Activated CD4-positive, alpha-beta T cell treated with anti-CD3 and anti-CD28 coated beads for 24 hours (primary cell): ENCODE data around the gene TAF4.
"Not testable (repeated sequence)": the region's sequence is repeated elsewhere in the genome, so short reads cannot be mapped to it uniquely, and the experiment has no call there.

ENCODE experiments used
- DNase-seq, 2 donors: peaks; one replicate each; pipeline ENCODE4 v3.0.0-alpha.2; 2020; ENCODE audit warnings: low read depth in 2 of 2

The TAF4 gene

DNA sequence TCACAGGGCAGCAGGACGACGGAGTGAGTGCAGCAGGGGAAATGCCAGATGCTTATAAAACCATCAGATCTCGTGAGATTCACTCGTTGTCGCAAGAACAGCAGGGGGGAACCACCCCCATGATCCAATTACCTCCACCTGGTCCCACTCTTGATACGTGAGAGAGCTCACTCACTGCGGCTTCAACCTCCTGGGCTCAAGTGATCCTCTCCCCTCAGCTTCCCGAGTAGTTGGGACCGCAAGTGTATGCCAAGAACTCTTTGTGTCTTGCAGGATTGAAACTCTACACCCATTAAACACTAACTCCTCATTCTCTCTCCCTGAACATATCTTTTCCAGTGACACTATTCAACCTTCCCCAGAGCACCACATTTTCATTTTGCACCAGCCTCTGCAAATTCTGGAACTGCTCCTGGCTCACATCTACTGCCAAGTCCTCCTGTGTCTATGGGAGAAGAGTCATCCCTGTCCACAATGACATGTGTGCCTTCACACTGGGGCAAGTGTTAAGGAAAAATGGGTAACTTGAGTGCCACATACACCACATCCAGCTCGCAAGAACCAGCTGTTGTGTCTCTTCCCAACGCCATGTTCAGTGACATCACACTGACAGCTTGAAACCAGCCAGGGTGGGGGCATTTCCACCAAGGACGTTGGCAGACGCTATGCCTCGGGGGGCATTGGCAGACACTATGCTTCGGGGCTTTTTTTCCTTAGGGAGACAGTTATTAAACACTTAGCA is 14.7 kb upstream of the TAF4 start:
- no peak for DNase-seq

DNA sequence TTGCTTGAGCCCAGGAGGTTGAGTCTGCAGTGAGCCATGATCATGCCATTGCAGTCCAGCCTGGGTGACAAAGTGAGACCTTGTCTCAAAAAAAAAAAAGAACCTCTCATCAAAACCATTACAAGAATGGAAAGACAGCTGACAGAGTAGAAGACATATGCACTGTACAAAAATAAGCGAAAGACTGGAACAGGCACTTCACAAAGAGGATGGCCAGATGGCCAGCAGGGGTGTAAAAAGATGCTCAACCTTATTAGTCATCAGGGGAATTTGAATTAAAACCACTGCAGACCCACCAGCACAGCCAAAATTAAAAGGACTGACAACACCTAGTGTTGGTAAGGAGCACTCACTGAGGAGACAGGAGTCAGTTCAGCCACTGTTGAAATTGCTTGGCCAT is 13.5 kb upstream of the TAF4 start:
- no peak for DNase-seq

DNA sequence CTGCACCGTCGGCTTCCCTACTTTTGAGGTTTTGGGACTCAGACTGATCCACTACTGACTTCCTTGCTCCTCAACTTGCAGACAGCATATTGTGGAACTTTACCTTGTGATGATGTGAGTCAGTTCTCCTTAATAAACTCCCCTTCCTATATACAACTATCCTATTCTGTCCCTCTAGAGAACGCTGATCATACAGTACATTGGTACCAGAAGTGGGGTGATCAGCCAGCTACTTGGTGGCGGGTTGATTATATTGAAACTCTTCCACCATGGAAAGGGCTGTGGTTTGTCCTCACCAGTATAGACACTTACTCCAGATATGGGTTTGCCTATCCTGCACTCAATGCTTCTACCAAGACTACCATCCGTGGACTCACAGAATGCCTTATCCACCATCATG is 7.6 kb upstream of the TAF4 start:
- DNase-seq = no peak

DNA sequence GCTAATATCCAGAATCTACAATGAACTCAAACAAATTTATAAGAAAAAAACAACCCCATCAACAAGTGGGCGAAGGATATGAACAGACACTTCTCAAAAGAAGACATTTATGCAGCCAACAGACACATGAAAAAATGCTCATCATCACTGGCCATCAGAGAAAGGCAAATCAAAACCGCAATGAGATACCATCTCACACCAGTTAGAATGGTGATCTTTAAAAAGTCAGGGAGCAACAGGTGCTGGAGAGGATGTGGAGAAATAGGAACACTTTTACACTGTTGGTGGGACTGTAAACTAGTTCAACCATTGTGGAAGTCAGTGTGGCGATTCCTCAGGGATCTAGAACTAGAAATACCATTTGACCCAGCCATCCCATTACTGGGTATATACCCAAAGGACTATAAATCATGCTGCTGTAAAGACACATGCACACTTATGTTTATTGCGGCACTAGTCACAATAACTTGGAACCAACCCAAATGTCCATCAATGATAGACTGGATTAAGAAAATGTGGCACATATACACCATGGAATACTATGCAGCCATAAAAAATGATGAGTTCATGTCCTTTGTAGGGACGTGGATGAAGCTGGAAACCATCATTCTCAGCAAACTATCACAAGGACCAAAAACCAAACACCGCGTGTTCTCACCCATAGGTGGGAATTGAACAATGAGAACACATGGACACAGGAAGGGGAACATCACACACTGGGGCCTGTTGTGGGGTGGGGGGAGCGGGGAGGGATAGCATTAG is 6.2 kb upstream of the TAF4 start:
- DNase-seq = not testable (repeated sequence)

DNA sequence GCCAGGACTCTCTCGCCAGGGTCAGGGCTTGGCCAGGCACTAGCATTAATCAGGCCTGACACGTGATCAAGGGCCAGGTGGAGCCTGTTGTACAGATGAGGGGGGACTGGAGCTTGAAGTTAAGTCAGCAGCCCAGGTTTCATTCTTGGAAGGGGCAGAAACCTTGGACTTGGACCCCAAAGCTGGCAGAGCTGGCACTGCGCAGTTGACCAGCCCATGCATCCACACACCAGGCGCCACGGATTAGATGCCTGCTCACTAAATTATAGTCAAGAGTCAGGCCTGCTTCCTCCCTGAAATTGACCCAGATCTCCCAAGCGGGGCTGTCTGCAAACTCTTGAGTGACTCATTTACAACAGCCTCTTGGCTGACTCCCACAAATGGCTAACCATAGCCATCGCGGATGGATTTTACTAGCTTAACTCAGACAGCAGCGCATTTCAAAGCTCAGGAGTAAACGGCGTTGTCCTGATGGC is 4.1 kb upstream of the TAF4 start:
- DNase-seq = no peak

DNA sequence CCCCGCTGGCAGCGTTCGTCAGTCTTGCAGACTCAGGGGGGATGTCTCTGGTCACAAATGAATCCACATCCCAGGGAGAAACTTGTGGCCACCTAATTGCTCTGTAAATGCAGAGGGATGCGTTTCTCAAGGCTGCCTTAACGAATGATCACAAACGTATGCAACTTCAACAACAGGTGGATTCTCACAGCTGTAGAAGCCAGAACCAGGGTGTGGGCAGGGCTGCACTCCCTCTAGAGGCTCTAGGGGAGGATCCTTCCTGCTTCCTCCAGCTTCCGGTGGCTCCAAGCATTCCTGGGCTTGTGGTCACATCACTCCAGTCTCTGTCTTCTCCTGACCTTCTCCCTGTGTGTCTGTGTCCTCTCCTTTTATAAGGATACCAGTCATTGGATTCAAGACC is 3.3 kb upstream of the TAF4 start:
- no peak for DNase-seq

DNA sequence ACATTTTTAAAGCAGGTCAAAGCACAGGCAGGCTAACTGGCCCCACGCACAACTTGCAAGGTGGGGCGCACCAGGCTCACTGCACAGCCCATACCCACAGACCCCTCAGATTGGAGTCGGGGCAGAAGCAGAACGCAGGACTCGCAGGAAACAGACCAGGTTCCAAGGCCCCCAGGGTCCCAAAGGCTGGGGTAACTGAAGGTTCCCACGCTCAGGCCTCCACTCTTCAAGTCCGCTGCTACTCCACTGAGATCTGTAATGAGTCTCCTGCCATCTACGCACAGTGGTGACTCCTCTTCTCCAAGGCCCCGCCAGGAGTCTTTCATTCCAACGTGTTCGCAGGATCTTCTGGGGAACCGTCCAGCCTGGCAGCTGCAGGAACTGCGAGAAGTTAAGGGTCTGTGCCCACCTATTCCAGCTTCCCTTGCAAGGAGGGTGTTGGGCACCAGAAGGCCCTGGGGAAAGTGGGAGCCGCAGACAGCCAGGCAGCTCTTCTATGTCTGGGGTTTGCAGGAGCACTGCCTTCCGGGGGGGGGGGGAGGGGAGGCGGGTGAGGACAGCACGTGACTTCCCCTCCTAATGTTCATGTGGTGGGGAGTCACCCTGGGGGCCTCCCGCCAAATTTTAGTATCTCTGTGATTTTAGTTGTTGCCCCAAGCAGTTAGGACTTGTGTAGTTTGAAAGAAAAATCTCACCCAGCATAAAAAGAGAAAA is 2.0 kb upstream of the TAF4 start:
- DNase-seq = no peak

DNA sequence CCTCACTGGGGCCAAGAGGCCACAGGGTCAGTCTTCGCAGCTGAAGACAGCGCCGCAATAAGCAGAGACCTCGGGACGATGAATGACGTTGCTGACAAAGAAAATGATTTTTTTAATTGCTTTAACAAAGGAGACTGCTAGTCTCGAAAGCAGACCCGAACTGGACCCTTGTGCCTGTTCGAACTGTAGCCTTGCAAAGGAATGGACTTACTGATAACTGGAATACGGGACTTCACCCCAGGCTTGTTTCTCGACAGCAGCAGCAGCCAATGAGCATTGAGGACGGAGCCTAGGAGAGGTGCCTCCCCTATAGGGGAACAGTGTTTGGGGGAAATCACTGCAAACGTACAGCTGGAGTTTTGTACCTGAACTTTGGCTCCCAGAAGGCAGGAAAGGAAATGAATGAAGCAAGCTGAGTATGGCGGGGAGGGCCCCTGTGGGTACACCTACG is 1.3 kb upstream of the TAF4 start:
- DNase-seq = no peak

DNA sequence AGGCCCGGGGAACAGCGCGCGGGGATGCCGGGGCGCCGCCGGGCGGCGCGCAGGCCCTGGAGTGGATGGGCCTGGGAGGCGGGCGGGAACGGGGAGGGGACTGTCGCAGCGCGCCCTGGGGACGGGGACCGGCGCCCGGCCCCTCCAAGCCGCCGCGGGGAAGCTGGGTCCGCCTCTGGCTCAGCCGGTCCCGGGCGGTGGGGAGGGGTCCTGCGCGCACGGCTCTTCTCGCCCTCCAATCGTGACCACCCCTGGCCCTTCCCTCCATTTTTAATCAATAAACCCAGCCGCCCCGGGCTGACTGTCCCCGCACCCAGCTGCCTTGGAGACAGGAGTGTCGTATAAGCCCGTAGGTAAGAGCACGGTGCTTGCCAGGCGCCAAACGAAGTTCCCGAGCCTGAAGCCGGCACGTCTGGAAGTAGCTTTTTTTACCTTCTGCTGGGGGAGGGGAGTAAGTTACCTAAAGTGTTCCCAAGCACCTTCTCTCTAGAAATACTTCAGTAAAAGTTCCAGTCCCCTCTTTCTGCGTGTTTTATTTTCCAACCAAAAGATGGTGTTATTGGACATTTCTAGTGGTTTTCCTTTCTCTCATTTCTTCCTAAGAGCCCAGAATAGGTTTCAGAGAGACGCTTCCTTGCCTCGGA is 780 bp upstream of the TAF4 start:
- DNase-seq = peak; percentile 27 to 28

DNA sequence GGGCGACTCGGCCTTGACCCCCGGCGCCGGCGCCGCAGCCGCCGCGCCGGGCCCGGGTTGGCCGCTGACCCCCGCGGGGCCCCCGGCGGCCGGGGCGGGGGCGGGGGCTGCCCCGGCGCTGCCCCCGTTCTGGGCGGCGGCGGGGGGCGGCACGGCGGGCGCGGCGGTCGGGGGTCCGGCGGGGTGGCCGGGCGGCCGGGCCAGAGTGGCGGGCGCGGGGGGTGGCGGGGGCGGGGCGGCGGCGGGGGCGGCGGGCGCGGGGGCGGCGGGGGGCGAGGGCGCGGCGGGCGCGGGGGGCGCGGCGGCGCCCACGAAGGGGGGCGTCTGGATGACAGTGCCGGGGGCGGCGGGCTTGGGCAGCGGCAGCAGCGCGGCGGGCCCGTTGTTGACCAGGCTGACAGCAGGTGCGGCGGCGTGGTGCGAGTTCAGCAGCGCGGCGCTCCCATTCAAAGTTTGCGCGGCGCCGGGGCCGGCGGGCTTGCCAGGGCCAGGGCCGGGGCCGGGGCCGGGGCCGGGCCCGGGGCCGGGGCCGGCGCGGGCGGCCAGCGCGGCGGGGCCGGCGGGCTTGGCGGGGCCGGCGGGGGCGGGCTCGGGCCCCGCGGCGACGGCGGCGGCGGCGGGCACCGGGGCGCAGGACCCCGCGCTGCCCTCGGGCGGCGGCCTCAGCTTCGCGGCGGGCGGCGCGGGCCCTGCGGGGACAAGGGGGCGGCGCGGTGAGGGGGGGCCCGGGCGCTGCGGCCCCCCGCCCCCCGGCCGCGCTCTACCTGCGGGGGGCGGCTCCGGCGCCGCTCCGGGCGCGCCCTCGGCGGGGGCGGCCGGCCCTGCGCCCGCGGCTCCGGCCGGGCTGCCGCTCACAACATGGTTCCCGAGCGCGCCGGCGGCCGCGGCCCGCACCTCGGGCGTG is 659 bp downstream of the TAF4 start:
- no peak for DNase-seq

DNA sequence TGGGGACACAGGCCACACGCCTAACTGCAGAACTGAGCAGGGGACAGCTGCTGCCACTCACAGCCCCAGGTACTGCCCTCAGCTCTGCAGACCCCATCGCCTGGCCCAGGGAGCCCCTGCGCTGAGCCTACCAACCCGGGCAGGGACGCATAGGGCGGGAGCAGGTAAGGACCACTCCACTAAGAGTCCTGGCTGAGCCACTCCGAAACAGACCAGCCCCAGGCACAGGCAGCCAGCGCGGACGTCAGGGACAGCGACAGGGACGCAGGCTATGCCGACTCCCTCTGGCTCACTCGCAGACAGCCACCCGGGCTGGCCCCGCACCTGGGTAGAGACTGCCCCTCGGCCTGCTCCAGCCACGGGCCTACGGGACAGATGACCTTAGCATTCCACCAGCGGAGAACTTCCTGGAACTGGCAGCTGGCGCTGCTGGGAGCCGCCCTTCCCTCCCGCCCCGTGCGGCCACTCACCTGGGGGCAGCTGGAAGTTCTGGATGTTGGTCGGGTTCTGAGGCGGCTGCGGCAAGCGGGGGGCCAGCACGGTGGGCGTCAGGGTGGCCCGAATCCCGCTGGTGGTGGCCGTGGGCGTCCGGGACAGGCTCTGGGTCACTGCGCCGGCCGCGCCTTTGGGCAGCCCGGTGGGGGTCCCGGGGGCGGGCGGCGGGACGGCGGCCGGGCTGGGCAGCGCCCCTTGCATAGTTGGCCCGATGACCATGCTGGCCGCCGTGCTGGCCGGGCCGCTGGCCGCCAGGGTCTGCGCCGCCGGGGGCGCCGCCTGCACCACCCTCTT is 1.5 kb downstream of the TAF4 start:
- no peak for DNase-seq

DNA sequence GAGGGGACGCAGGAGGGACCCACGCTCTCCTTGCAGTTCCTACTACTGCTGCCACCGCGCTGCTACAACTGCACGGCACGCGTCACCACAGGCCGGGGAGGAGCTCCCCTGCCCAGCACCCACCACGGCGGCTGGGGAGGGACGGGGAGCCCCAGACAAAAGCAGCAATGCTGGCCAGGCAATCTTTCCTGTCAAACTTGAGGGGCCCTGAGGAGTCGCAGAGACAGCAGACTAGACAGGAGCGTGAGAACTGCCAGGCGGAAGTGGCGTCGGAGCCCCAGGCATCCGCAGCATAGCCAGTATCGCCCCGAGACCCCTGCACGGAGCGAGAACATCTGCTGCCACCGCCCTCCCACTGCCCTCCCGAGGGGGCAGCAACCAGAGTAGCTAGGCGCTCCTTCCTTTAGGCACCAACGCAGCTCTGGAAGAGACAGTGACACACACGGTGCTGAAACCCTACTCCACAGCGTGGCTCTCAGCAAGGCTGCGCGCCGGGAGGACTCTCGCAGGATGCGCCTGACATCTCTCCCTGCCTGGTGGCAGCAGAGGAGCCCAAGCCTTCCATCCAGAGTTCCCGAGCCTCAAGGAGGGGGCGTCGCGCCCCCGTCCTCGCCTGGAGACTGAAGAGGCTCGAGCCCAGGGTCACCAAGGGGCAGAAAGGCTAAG is 2.2 kb downstream of the TAF4 start:
- no peak for DNase-seq

DNA sequence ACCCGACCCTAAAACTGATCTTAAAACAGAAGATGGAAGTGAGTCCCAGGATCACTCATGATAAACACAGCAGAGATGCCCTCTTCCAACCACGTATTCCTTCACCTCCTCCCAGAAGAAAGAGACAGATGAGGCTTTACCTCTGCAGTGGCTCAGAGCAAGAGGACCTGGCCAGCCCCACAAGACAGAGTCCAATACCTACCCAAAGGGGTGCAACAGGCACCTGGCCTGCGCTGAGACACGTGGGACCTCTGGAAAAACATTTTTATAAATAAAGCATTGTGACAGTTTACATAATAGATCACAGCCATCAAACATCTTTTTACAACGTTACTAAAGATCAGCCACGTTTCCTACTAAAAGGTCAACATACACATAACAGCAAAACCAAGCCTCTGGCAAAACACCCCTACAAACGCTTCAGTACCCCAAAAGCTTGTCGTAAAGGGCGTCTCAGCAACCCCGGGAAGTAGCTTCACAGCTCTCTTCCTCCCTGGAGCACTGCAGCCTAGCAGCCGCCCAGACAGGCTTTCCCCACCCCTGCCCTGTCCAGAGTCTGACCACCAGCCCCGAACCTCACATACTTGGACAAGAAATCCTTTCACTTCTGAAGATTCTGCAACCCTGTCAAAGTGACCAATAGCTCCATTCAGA is 2.9 kb downstream of the TAF4 start:
- DNase-seq = no peak

DNA sequence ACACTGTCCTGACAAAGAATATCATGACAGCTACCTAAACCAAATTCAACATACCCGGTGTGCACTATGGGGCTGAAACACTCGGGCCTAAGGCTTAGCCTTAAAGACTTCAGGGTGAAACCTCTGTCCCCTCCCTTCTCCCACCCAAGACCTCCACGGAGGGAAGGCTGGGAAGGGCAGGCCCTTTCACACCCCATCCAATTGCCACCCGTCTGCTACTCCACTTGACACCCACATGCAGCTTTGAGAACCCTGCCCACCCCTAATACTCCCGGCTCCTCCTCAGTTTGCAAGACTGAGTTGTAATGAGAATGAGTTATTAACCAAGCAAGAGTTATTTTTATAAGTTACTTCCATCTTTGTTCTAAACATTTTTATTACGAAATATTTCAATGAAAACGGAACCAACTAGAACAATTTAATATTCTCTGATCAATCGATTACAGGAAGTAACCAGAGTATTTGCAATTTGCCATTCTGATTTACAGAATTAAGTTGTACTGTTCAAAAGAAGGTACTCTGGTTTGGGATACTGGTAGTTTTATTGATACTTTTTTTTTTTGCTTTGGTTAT is 3.7 kb downstream of the TAF4 start:
- no peak for DNase-seq

DNA sequence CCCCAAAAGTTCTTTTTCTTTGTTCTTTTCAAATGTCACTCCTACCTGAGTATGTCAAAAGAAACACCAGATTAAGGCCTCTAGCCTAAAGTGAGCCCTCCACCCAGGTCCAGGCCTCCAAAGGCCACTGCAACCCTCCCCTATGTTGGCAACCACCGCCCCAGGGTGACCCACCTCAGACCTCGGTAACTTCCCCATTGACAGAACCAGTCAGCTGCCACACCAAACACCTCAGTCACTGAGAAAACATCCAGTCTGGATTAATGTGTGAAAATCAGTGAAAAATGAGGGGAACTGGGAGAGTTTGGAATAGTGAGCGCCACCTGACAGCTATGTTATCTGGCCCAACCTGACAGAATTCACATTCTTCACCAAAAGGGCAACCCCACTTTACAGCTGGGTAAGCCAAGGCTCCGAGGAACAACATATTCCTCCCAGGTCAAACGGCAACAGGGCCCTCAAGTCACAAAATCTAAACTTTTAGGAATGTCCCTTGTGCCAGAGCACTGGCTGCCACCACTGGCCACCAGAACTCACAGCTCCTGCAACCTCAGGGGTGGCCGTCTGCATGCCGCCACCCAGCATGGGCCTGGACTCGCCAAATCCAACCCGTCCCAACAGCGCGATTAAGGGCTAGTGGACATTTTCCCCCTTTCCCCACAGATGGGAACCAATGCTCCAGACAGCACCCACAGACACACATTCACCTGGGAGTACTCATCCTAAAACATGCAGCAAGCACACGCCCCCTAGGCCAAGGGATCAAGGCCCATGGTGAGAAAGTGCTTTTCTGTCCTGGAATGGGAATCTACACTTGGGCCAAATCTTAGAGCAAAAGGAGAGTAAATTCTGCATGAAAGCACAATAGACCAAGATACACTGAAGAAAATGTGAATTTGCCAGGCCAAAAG is 4.8 kb downstream of the TAF4 start:
- DNase-seq = no peak

DNA sequence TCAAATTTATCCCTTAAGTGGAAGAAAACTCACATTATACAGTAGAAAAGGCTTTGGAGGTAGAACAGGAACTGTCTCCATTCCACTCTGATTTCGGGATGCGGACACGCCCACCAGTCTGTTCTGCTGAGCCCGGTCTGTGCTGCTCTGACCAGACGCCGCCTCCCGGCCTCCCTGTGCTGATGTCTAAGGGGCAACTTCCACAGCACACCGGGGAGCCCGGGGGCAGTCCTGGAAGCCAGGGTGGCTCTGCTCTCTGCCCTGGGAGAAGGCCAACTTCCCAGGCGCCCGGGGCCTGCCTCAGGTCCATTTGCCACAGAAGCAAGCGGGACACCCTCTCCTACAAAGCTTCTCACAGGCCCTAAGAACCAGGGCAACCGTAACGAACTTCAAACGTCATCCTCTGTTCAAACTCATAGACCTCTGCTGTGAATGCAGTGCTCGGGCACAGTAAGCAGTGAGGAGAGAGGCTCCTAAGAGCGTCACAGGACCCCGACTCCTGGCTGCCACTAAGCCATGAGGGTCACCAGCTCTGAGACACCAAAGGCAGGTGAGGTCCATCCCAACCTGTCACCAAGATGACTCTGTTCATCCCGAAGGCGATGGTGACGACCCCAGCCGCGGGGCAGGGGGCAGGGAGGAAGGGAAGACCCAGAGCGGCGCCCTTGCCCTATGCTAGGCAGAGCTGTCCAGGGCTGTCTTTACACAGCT is 5.6 kb downstream of the TAF4 start:
- DNase-seq = no peak

DNA sequence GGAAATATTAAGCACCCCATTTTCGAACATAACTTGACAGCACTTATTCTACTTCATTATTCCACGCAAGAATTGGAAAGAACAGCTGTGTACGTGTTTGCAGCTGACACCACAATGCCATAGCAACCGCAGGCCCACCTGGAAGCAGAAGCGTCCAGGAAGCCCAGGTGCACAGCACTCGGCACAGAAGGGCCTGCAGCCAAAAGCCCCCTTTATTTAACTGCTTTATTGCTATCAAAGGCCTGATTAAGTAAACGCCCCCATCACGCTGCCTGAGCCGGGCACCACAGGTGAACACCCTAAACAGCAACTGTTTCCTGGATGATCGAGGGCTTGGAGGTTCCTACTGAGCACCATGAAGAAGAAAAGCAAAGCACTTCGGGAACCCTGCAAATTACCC is 6.3 kb downstream of the TAF4 start:
- DNase-seq = no peak
